BE2C (cell line): ENCODE results near the gene ANKRD33B.
"Not testable (repeated sequence)": the region's sequence is repeated elsewhere in the genome, so short reads cannot be mapped to it uniquely, and the experiment has no call there.

Source experiments
- DNase-seq: peaks from one replicate; pipeline ENCODE4 v3.0.0-alpha.2; 2020
- H3K27me3 ChIP-seq: fragments of 250-450 bp; sonication (Bioruptor Pico); 2 replicates; pipeline ENCODE4 v1.5.1; 2020; ENCODE audit warnings: mild to moderate bottlenecking
- H3K36me3 ChIP-seq: fragments of 250-450 bp; sonication (Bioruptor Pico); 2 replicates; pipeline ENCODE4 v1.5.1; 2020; ENCODE audit warnings: mild to moderate bottlenecking
- H3K4me1 ChIP-seq: fragments of 250-450 bp; sonication (Bioruptor Pico); 2 replicates; pipeline ENCODE4 v1.5.1; 2020
- H3K4me3 ChIP-seq: 2 replicates; pipeline ENCODE4 v1.5.1; 2011; ENCODE audit warnings: low read depth, low read length
- H3K9me3 ChIP-seq: fragments of 250-450 bp; sonication (Bioruptor Pico); 2 replicates; pipeline ENCODE4 v1.5.1; 2020
- TF ChIP-seq, protein P1 (sequence below): IDR thresholded peaks from 2 replicates; pipeline ENCODE4 v1.5.1; 2012; ENCODE audit warnings: mild to moderate bottlenecking, low read depth, low read length

The ANKRD33B gene

DNA sequence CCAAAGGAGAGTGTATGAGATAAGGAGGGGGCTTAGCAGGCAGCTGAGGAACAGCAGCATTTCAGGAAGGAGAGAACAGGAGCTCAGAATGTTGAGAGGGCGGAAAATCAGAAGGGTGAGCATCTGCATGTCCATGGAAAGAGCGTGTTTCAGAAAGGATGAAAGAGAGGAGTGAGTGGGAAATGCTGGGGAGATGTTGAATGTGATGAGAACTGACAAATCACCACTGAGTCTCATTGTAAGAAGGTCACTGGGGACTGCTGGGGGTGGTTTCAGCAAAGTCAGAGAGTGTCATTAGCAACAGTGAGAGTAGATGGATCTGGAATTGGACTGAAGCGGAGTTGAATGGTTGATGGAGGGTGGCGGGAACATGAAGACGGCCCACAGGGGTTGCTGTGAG, 65.8 kb downstream of the ANKRD33B start:
- Histone ChIP-seq H3K4me1 (no peaks in the 10 kb centered on the region), H3K4me3 (no peak overlapping the region), H3K36me3 (no peaks in the 10 kb centered on the region), H3K27me3 (no peaks in the 10 kb centered on the region), H3K9me3 (no peaks in the 10 kb centered on the region)
- no peak for DNase-seq
- TF ChIP-seq, protein P1, sequence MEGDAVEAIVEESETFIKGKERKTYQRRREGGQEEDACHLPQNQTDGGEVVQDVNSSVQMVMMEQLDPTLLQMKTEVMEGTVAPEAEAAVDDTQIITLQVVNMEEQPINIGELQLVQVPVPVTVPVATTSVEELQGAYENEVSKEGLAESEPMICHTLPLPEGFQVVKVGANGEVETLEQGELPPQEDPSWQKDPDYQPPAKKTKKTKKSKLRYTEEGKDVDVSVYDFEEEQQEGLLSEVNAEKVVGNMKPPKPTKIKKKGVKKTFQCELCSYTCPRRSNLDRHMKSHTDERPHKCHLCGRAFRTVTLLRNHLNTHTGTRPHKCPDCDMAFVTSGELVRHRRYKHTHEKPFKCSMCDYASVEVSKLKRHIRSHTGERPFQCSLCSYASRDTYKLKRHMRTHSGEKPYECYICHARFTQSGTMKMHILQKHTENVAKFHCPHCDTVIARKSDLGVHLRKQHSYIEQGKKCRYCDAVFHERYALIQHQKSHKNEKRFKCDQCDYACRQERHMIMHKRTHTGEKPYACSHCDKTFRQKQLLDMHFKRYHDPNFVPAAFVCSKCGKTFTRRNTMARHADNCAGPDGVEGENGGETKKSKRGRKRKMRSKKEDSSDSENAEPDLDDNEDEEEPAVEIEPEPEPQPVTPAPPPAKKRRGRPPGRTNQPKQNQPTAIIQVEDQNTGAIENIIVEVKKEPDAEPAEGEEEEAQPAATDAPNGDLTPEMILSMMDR, result no peak

DNA sequence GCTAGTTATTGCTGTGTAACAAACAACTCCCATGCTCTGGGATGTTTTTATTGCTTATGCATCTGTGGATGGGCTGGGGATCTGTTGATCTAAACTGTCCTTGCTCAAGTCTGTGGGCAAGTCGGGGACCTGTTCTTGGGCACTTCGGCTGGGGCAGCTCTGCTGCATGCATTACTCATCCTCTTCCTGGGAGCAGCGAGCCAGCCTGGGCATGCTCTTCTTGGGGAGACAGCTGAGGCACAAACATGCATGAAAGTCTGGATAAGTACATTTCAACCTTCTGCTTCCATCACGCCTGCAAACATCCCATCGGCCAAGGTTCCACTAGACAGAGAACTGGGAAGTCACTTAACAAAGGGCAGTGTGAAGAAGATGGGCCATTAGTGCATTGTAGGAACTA, 66.3 kb downstream of the ANKRD33B start:
- TF ChIP-seq, protein P1, result no peak

DNA sequence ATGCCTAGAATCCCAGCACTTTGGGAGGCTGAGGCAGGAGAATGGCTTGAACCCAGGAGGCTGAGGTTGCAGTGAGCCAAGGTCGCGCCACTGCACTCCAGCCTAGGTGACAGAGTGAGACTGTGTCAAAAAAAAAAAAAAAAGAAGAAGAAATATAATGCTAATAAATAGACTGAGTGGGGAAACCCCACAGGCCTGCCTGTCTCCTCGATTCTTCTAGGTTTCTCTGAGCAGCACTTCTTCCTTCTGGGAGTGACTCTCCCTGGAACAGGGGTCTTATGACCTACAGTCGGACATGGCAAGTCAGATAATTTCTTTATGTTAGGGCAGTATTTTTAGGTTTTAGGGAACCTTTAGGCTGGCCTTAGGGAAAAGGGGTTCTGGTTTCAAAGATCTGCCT, 66.9 kb downstream of the ANKRD33B start:
- not testable (repeated sequence) for H3K27me3 ChIP-seq, H3K4me3 ChIP-seq, H3K9me3 ChIP-seq, DNase-seq, H3K4me1 ChIP-seq, H3K36me3 ChIP-seq

More for the DNA sequence above, 66.3 kb downstream of the ANKRD33B start:
- no peak for DNase-seq
- H3K4me3 ChIP-seq, result no peak overlapping the region
- H3K4me1 ChIP-seq, result no peaks in the 10 kb centered on the region
- H3K9me3 ChIP-seq, result no peaks in the 10 kb centered on the region
- no peaks in the 10 kb centered on the region for H3K27me3 ChIP-seq
- H3K36me3 ChIP-seq, result no peaks in the 10 kb centered on the region

DNA sequence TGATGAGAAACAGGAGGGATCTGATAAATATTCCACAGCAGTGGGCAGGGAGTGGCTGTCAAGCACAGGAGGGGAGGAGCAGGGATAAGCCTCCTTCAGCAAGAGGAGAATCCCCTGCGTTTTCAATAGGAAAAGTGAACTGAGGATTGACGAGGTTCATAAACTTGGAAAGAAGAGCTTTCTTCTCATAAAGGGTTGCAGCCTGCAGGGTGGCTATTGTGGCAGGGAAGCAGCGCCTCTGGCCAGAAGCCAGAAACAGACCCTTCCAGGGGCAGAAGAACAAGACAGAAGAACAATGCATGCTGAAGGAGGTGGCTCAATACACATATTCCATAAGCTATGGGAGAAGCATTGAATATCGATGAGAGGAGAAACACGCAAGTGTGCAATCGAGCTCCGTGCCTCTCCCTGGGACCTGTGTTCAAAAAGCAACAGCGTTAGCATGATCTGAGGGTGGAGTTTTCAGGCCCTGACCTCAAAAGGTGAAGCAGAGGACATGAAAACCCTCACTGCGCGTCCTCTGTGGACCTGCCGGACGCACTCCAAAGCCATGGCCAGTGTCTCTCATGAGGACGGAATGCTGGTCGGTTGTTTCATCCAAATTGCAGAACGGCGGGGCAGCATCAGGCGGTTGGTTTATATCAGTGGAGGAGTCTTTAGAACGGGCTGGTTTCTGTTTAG, 67.6 kb downstream of the ANKRD33B start:
- no peak overlapping the region for H3K4me3 ChIP-seq
- no peaks in the 10 kb centered on the region for H3K4me1 ChIP-seq
- no peaks in the 10 kb centered on the region for H3K36me3 ChIP-seq
- no peaks in the 10 kb centered on the region for H3K27me3 ChIP-seq
- no peak for DNase-seq
- H3K9me3 ChIP-seq, result no peaks in the 10 kb centered on the region
- TF ChIP-seq, protein P1, result no peak

DNA sequence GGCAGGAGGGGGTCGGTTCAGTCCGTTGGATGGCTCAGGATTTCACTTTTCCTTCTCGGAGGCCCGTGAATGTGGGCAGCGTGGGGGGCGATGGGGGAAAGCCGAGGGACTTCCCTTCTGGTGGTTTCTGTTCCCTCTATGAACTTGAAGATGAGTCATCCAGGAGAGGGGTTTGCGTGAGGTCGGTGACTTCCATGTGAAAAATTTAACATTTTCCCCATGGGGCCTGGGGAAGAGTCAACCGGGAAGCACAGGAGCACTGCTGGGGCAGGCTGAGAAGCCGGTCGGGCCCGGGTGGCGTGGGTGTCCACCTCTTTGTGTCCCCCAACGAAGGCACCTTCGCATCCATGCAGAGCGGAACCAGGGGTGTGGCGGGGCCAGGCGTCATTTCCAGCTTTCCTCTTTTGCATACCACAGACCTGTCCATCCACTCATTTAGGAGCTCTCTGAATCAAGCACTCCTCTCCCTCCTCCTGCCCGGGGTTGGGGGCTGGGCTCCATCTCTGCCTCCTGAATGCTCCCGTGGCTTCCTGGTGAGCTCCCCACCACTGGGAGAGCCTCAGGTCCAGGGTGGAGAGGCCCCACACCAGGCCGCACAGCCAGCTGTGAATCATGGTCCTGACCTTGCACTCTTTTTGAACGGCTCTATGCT, 68.4 kb downstream of the ANKRD33B start:
- H3K4me3 ChIP-seq, result no peak overlapping the region
- no peaks in the 10 kb centered on the region for H3K9me3 ChIP-seq
- H3K4me1 ChIP-seq, result no peaks in the 10 kb centered on the region
- TF ChIP-seq, protein P1, result no peak
- H3K36me3 ChIP-seq, result no peaks in the 10 kb centered on the region
- DNase-seq, result no peak
- no peaks in the 10 kb centered on the region for H3K27me3 ChIP-seq

DNA sequence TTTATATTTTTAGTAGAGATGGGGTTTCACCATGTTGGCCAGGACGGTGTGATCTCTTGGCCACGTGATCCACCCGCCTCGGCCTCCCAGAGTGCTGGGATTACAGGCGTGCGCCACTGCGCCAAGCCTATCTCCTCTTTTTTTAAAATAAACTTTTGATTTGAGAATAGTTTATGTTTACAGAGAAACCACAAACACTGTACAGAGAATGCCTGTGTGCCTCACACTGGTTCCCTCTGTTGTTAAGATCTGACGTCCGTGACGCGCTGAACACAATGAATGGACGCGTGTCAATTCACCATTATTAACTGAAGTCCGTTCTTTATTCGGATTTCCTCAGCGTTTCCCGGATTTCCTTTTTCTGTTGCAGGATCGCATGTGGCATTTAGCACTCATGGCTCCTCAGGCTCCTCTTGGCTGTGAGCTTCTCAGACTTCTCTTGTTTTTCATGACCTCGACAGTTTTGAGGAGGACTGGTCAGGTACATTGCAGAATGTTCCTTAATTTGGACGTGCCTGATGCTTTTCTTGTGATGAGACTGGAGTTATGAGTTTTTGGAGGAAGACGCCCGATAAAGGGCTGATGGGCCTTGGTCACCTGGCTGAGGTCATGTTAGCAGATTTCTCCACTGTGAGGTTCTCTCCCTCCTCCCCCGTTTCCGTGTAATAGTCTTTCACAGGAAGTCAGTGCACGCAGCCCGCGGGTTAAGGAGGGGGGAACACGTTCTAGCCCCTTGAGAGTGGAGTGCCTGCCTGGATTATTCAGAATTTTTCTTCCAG, 69.6 kb downstream of the ANKRD33B start:
- TF ChIP-seq, protein P1, result no peak
- no peaks in the 10 kb centered on the region for H3K36me3 ChIP-seq
- no peaks in the 10 kb centered on the region for H3K27me3 ChIP-seq
- H3K4me3 ChIP-seq, result no peak overlapping the region
- no peaks in the 10 kb centered on the region for H3K9me3 ChIP-seq
- no peaks in the 10 kb centered on the region for H3K4me1 ChIP-seq
- DNase-seq, result no peak
